ENCODE results near the gene FCER1G. TPM values are rescaled to one million over a fixed set of nuclear protein-coding genes. Genes with fewer than 3 reads are reported as not detected.
A peak's percentile ranks its signal among the peaks of the same experiment; 100 is the strongest.

FCER1G gene
- total and polyA plus RNA-seq, 9 of the 15 experiments (the other 6 are each of a cell fraction or from before 2014, with no cell fraction given), result 0.15 to 0.69 (median 0.31) TPM; not detected in 2

GRCh38 chr1:161180639-161181038 is 34.5 kb upstream of the FCER1G start:
- Histone ChIP-seq H4K20me1 (replicated peaks; ENCODE audit: control insufficient read depth, insufficient read depth, low read length) (no peaks in the 10 kb centered on the region), H3K4me2 (ENCODE audit: insufficient read depth, low read length) (no peak overlapping the region), H3K4me3 (no peak overlapping the region), H2AFZ (ENCODE audit: low read depth, low read length) (peak overlapping the region; percentile 52; the same call in 1 of the 2 replicates), H3K9me3 (replicated peaks; ENCODE audit: control insufficient read depth, insufficient read depth, low read depth, low read length) (no peaks in the 10 kb centered on the region), H3K79me2 (ENCODE audit: control insufficient read depth, insufficient read depth, low read length) (peaks cover 17% of the 10 kb centered on the region), H3K27ac (ENCODE audit: extremely low read depth, low read depth, low read length) (no peak overlapping the region), H3K4me1 (replicated peaks in 1 of 2; ENCODE audit: control insufficient read depth in 2 of 2, insufficient read depth in 2 of 2, low read length in 2 of 2) (peaks cover 33 to 34% of the 10 kb centered on the region in 2 experiments), H3K9ac (ENCODE audit: insufficient read depth in 1 of 2, low read depth in 2 of 2, low read length in 2 of 2) (no peak overlapping the region), H3K27me3 (ENCODE audit: control insufficient read depth in 2 of 2, insufficient read depth in 2 of 2, low read length in 2 of 2) (no peaks in the 10 kb centered on the region), H3K36me3 (ENCODE audit: control insufficient read depth, insufficient read depth, low read length) (peaks cover 8% of the 10 kb centered on the region; the same call in 2 of the 3 replicates), H3K9me1 (ENCODE audit: control insufficient read depth, insufficient read depth, low read length) (no peaks in the 10 kb centered on the region)
- intact Hi-C loops (cut with micrococcal nuclease), result no loop called here
- FAIRE-seq, result peak; percentile 69
- in situ Hi-C loops (cut with MboI), result no loop called here
- 0% methylated on average over 1 of the region's 1 CpG for WGBS (ENCODE audit: insufficient coverage, low coverage, missing lambda C conversion rate)
- no TSS peak for BruUV-seq (replicated peaks)
- POLR2A ChIA-PET, result interaction anchor here (0.9 kb wide), 1 partner anchor 10 kb away, joined by 3 read pairs; no protein-coding TSS in a partner anchor
- CTCF ChIA-PET (ENCODE audit: low intra/inter-chr PET ratio), result interaction anchor here (0.6 kb wide), 1 partner anchor 83 kb away, joined by 4 read pairs; no protein-coding TSS in a partner anchor
- DNase-seq (ENCODE audit: extremely low read depth in 1 of 4, low spot score in 3 of 4), result peak in 2 of 4 experiments; percentile 26 to 62
- no peak for ATAC-seq
- TF ChIP-seq CTCF (IDR thresholded peaks at IDR 0.05 in 2 of 3, conservative IDR thresholded peaks at IDR 0.05 in 1 of 3; ENCODE audit: insufficient read depth in 2 of 3, low read depth in 1 of 3, low read length in 3 of 3) (peak; percentile 41 to 66 (median 55); a peak in 4 of 6 replicates), ZNF133 (CRISPR knock-in tag; IDR thresholded peaks at IDR 0.05) (no peak)
- TF ChIP-seq, protein P1, sequence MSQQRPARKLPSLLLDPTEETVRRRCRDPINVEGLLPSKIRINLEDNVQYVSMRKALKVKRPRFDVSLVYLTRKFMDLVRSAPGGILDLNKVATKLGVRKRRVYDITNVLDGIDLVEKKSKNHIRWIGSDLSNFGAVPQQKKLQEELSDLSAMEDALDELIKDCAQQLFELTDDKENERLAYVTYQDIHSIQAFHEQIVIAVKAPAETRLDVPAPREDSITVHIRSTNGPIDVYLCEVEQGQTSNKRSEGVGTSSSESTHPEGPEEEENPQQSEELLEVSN (IDR thresholded peaks at IDR 0.05; ENCODE audit: borderline replicate concordance in 1 of 2, extremely low read depth in 1 of 2, insufficient read depth in 1 of 2, insufficient read length in 1 of 2, low read depth in 1 of 2, low read length in 1 of 2, poor library complexity in 1 of 2, severe bottlenecking in 1 of 2), result no peak
- TF ChIP-seq, protein P2, sequence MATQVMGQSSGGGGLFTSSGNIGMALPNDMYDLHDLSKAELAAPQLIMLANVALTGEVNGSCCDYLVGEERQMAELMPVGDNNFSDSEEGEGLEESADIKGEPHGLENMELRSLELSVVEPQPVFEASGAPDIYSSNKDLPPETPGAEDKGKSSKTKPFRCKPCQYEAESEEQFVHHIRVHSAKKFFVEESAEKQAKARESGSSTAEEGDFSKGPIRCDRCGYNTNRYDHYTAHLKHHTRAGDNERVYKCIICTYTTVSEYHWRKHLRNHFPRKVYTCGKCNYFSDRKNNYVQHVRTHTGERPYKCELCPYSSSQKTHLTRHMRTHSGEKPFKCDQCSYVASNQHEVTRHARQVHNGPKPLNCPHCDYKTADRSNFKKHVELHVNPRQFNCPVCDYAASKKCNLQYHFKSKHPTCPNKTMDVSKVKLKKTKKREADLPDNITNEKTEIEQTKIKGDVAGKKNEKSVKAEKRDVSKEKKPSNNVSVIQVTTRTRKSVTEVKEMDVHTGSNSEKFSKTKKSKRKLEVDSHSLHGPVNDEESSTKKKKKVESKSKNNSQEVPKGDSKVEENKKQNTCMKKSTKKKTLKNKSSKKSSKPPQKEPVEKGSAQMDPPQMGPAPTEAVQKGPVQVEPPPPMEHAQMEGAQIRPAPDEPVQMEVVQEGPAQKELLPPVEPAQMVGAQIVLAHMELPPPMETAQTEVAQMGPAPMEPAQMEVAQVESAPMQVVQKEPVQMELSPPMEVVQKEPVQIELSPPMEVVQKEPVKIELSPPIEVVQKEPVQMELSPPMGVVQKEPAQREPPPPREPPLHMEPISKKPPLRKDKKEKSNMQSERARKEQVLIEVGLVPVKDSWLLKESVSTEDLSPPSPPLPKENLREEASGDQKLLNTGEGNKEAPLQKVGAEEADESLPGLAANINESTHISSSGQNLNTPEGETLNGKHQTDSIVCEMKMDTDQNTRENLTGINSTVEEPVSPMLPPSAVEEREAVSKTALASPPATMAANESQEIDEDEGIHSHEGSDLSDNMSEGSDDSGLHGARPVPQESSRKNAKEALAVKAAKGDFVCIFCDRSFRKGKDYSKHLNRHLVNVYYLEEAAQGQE (IDR thresholded peaks at IDR 0.05; ENCODE audit: borderline replicate concordance), result peak; percentile 17; the same call in 1 of the 2 replicates
- TF ChIP-seq, protein P2 (CRISPR knock-in tag; IDR thresholded peaks at IDR 0.05; ENCODE audit: low read depth), result no peak
